Measurements from ENCODE around the gene MTHFD1L.

MTHFD1L gene

DNA sequence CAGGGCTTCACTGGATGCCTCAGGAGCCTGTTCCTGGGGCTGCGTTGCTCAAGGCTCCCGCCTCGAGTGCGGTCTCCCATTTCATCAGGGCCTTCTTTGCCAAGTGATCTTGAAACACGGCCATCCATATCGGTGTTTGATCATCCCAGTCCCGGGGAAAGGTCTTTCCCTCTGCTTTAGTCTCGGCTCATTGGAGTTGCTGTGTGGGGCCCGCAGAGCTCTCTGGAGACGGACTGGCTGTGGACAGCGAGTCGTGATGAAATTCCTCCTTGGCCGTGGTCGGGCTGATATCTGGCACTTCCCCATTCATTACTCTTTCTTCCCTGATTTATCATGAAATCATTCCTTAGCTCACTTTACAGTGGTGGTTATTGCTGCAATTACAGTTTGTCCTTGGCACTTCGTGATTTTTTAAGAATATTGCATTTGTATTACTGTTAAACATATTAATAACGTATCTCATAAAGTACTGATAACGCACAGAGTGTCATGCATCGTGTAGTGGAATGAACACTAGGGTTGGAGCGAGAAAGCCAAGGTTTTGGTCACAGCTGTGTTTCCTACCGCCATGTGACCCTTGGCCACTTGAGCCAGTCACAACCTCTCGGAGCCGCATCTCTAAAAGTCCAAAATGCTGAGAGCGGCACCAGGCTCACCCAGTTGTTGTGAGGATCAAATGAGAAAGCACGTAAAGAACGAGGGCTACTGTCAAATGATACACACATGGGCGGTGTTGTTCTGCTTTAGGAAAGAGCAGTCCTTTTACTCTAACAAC is 71.8 kb downstream of the MTHFD1L start:
- in situ Hi-C loops (cut with HindIII; ENCODE audit: low sequenced_read_pairs) = no loop called here
- TF ChIP-seq, protein P1, sequence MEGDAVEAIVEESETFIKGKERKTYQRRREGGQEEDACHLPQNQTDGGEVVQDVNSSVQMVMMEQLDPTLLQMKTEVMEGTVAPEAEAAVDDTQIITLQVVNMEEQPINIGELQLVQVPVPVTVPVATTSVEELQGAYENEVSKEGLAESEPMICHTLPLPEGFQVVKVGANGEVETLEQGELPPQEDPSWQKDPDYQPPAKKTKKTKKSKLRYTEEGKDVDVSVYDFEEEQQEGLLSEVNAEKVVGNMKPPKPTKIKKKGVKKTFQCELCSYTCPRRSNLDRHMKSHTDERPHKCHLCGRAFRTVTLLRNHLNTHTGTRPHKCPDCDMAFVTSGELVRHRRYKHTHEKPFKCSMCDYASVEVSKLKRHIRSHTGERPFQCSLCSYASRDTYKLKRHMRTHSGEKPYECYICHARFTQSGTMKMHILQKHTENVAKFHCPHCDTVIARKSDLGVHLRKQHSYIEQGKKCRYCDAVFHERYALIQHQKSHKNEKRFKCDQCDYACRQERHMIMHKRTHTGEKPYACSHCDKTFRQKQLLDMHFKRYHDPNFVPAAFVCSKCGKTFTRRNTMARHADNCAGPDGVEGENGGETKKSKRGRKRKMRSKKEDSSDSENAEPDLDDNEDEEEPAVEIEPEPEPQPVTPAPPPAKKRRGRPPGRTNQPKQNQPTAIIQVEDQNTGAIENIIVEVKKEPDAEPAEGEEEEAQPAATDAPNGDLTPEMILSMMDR (IDR thresholded peaks at IDR 0.05; ENCODE audit: low read depth, low read length) = no peak
- no peak for DNase-seq (ENCODE audit: low read depth, low spot score)
- no peak overlapping the region for H3K4me3 ChIP-seq (ENCODE audit: low read depth, low read length)

DNA sequence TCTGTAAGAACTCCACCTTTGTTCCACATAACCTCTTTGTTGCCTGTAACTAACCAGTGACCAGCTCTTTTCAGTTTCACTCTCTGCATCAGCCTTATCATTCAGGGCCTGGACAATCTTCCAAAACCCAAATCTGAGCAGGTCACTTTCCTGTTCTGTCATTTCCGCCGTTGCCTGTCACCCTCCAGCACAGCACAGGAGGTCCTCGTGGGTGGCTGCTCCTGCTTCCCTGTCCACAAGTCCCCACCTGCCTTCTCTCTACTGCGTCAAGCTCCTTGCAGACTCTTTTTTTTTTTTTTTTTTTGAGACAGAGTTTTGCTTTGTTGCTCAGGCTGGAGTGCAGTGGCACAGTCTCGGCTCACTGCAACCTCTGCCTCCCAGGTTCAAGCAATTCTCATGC is 73.9 kb downstream of the MTHFD1L start:
- TF ChIP-seq, protein P1 (IDR thresholded peaks at IDR 0.05; ENCODE audit: low read depth, low read length) = no peak
- H3K4me3 ChIP-seq (ENCODE audit: low read depth, low read length) = no peak overlapping the region
- in situ Hi-C loops (cut with HindIII; ENCODE audit: low sequenced_read_pairs) = no loop called here
- DNase-seq (ENCODE audit: low read depth, low spot score) = no peak

DNA sequence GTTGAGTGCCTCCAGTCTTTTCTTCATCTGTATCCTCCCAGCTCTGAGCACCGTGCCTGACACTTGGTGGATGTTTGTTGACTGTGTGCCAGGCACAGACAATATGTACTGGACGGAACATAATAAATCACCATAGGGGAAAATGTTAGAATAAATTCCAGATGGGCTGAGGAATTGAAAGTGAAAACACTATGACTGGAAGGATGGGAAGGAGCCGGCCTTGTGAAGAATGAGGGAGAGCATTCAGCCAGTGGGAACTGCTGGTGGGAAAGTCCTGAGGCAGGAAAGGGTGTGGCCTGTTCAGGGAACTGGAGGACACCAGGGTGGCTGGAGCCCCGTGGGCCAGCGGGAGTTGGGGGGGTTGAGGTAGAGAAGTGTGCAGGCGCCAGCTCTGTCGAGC is 75.4 kb downstream of the MTHFD1L start:
- peak; percentile 61 for DNase-seq (ENCODE audit: low read depth, low spot score)
- H3K4me3 ChIP-seq (ENCODE audit: low read depth, low read length) = no peak overlapping the region
- in situ Hi-C loops (cut with HindIII; ENCODE audit: low sequenced_read_pairs) = no loop called here
- TF ChIP-seq, protein P1 (IDR thresholded peaks at IDR 0.05; ENCODE audit: low read depth, low read length) = no peak

DNA sequence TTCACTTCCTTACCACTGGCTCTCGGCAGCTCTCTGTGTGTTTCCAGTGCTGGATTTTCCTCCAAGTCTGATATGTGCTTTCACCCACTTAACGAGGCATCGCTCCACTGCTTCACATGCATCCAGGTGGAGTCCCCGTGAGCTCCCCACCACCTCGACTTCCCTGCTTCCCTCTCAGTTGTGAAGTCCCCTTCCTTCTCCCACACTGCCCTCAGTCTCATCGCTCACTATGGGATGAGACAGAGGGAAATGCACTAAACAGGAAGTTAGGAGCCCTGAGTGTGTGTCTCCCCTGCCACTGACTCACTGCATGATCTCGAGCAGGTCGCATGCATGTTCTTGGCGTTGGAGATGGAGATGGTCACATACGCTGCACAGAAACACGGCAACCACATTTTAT is 84.0 kb downstream of the MTHFD1L start:
- in situ Hi-C loops (cut with HindIII; ENCODE audit: low sequenced_read_pairs) = no loop called here

DNA sequence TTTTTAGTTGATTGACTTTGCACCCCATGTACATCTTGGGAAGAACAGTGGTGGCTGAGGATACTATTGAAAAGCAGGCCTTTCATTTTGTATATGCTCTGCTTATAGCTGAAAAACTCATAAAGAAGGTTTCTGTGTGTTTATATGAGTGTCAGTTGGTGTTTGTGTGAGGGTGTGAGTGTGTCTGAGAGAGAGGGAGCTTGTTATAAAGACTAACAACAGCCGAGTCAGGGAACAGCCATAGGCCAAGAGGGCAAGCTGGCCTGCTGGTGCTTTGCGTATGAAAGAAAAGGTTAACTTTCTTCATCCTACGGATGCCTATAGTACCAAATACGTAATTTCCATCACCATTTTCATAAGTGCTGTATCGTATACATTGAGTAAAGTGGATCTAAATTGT is 88.3 kb downstream of the MTHFD1L start:
- no peak overlapping the region for H3K4me3 ChIP-seq (ENCODE audit: low read depth, low read length)
- no peak for DNase-seq (ENCODE audit: low read depth, low spot score)
- TF ChIP-seq, protein P1 (IDR thresholded peaks at IDR 0.05; ENCODE audit: low read depth, low read length) = no peak
- in situ Hi-C loops (cut with HindIII; ENCODE audit: low sequenced_read_pairs) = no loop called here

More for the DNA sequence above, 84.0 kb downstream of the MTHFD1L start:
- no peak overlapping the region for H3K4me3 ChIP-seq (ENCODE audit: low read depth, low read length)
- TF ChIP-seq, protein P1 (IDR thresholded peaks at IDR 0.05; ENCODE audit: low read depth, low read length) = no peak
- no peak for DNase-seq (ENCODE audit: low read depth, low spot score)

DNA sequence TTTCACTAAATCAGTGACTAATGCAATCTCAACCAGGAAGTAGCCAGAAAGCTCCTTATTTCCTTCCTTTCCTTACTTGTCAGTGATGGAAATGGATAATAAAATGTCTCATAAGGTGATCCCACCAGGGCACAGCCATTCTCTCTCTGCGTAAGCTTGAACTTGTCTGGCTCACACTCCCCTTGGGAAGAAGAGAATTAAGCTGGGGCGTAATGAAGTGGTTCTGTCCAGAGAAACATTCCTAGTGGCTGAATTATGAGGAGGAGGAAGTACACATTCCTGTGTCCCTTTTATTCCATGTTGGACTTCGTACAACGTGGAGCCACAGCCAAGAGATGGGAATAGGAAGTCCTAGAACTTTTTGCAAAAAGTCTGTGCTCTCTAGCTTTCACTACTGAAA is 93.7 kb downstream of the MTHFD1L start:
- DNase-seq (ENCODE audit: low read depth, low spot score) = no peak
- H3K4me3 ChIP-seq (ENCODE audit: low read depth, low read length) = no peak overlapping the region
- in situ Hi-C loops (cut with HindIII; ENCODE audit: low sequenced_read_pairs) = no loop called here
- TF ChIP-seq, protein P1 (IDR thresholded peaks at IDR 0.05; ENCODE audit: low read depth, low read length) = no peak

Measured in astrocyte of the spinal cord (primary cell).